ENCODE measurements around the gene RHOT2.

Gene RHOT2

DNA sequence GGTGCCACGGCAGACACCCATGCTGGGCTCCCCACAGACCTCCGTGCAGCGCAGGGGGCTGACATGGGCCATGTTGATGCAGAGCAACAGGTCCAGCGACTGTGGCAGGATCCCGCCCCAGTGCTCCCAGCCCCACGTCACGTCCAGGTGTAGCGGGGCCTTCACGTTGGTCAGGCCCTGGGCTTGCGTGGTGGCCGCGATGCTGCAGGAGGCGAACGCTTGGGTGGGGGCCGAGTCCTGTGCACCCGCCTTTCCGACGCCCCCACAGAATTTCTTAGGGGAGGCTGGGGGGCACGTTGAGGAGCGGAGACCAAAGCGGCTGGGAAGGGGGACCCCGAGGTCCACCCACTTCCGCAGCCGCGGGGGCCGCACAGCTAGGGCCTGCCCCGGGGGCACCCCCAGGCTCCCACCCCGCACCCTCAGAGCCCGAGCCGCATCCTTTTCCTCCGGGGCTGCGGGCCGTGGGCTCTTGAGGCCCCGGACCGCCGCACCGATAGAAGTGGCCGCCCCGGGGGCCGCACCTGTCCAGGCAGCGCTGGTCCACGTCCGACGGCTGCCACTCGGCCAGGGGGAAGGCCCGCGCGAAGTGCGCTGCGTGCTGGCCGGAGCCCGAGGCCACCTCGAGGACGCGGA, 32.2 kb upstream of the RHOT2 start:
- H3K27me3 Mint-ChIP-seq (ENCODE audit: low read depth) = peaks cover 5% of the 10 kb centered on the region
- H3K27ac Mint-ChIP-seq = no peak overlapping the region
- peak overlapping the region; percentile 43 to 97 (median 96) for H3K4me3 Mint-ChIP-seq
- H3K4me1 Mint-ChIP-seq = peaks cover 7% of the 10 kb centered on the region
- no peak for TF ChIP-seq CTCF (IDR thresholded peaks at IDR 0.05; ENCODE audit: unreplicated experiment in 3 of 3)
- H3K9me3 Mint-ChIP-seq = no peaks in the 10 kb centered on the region
- no peaks in the 10 kb centered on the region for H3K36me3 Mint-ChIP-seq (ENCODE audit: low read depth)

DNA sequence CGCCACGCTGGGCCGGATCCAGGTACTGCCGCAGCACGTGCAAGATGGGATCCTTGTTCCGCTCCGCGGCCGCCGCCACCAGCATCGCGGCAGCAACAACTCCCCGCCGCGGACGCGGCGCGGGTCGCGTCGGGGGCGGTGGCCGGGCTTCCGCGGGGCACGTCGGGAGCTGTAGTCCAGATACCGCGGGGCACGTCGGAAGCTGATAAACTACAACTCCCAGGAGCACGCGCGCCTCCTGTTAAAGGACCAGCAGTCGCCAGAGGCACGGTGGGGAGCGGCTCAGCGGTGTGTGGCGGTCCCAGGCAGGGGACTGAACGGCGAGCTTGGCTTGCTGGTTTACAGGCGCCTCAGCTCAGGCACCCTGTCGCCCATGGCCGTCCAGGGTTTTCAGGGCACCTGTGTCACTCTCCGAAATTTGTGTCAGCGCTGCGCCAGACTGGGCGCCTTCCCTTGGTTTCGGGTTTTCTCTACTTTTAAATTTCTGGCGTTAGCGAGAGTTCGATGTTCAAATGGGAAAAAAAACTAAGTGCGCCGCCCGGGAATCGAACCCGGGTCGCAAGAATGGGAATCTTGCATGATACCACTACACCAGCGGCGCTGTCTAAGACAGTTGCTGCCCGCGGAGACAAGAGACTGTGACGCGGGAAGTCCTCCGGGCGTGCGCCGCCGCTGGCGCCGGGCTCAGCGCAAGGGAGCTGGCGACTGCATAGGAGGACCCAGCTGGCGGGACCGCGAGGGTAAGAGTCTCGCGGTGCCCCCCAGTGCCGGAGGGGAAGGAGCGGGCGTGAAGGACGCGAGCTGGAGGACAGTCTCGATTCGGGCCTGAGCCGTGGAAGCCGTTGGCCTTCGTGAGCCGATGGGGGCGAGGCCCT, 31.5 kb upstream of the RHOT2 start, which contains the start of gene METTL26:
METTL26 (minus strand) TSS at position 100 of the 875 bp plus-strand sequence; CDS start at position 85, 15 bp downstream.
- H3K4me1 Mint-ChIP-seq = peaks cover 7% of the 10 kb centered on the region
- peaks cover 5% of the 10 kb centered on the region for H3K27me3 Mint-ChIP-seq (ENCODE audit: low read depth)
- peak within 1 kb of the TSS; percentile 96 to 97 (median 96) for H3K4me3 Mint-ChIP-seq
- TF ChIP-seq CTCF (IDR thresholded peaks at IDR 0.05; ENCODE audit: unreplicated experiment in 3 of 3) = no peak
- H3K9me3 Mint-ChIP-seq = no peaks in the 10 kb centered on the region
- no peaks in the 10 kb centered on the region for H3K36me3 Mint-ChIP-seq (ENCODE audit: low read depth)
- H3K27ac Mint-ChIP-seq = peak within 1 kb of the TSS; percentile 95 to 98 (median 98)

- Mint-ChIP-seq H3K27me3 (ENCODE audit: low read depth) (peaks cover 5% of the 10 kb centered on the region), H3K4me1 (peaks cover 3% of the 10 kb centered on the region), H3K36me3 (ENCODE audit: low read depth) (no peaks in the 10 kb centered on the region), H3K4me3 (peak overlapping the region; percentile 96 to 97 (median 96)), H3K9me3 (no peaks in the 10 kb centered on the region), H3K27ac (peak overlapping the region; percentile 95 to 98 (median 98))
- no peak for TF ChIP-seq CTCF (IDR thresholded peaks at IDR 0.05; ENCODE audit: unreplicated experiment in 3 of 3)
These were observed 30.6 kb upstream of the RHOT2 start for GRCh38 chr16:637081-638018.

DNA sequence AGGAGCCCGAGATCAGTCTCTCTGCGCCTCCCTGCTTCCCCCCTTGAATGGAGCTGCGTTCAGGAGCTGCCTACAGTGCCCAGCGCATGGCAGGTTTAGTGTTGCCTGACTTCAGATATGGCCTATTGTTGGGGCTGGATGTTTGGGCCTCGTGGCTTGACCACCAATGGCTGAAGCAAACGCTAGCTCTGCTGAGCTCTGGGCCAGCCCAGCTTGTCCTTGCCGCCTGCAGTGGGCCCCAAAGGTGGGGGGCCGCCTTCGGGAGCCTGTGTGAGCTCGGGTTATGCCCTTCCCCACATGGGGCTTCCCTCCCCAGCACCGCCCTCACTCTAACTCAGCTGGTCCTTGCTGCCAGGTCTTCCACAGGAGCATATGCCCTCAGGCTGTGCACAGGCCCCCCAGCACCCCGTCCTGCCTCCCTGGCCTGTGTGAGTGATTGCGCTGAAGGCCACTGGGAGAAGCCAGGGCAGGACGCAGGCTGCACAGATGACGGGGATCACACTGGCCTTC, 29.8 kb upstream of the RHOT2 start:
- H3K27me3 Mint-ChIP-seq (ENCODE audit: low read depth) = peaks cover 5% of the 10 kb centered on the region
- peak overlapping the region in 2 of 3 experiments; percentile 7 to 60 for H3K27ac Mint-ChIP-seq
- H3K36me3 Mint-ChIP-seq (ENCODE audit: low read depth) = no peaks in the 10 kb centered on the region
- peak overlapping the region; percentile 67 to 76 (median 68) for H3K4me3 Mint-ChIP-seq
- peaks cover 3% of the 10 kb centered on the region for H3K4me1 Mint-ChIP-seq
- no peaks in the 10 kb centered on the region for H3K9me3 Mint-ChIP-seq
- TF ChIP-seq CTCF (IDR thresholded peaks at IDR 0.05; ENCODE audit: unreplicated experiment in 3 of 3) = no peak

- TF ChIP-seq CTCF (IDR thresholded peaks at IDR 0.05; ENCODE audit: unreplicated experiment in 3 of 3) = no peak
- Mint-ChIP-seq H3K27me3 (ENCODE audit: low read depth) (peaks cover 9% of the 10 kb centered on the region), H3K4me1 (peaks cover 3% of the 10 kb centered on the region), H3K27ac (peak overlapping the region in 2 of 3 experiments; percentile 44 to 57), H3K36me3 (ENCODE audit: low read depth) (no peaks in the 10 kb centered on the region), H3K9me3 (no peaks in the 10 kb centered on the region), H3K4me3 (peak overlapping the region; percentile 38 to 60 (median 43))
These were observed 29.1 kb upstream of the RHOT2 start for GRCh38 chr16:638836-639235.

Data from nephron (organoid).